Activated CD8-positive, alpha-beta memory T cell treated with anti-CD3 and anti-CD28 coated beads for 1 hour (primary cell): ENCODE measurements around the gene SEMA4D.

Experiments
- DNase-seq, 2 donors: peaks; one replicate each; pipeline ENCODE4 v3.0.0-alpha.2; 2020; ENCODE audit warnings: low read depth in 1 of 2; ENCODE audit errors: extremely low read depth in 1 of 2

Gene SEMA4D

DNA sequence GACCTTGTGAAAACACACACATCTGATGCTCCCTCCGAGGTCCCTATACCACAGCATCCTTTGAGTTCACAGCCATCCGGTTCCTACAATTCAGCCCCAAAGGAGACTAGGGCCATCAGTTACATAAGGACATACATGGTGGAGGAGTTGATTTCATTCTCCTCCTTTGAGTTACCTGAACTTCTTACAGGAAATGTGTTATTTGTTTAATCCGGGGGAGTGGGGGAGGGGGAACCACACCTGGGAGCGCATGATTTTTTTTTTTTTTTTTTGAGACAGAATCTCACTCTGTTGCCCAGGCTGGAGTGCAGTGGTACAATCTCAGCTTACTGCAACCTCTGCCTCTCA is 30.7 kb downstream of the SEMA4D start:
- no peak for DNase-seq

DNA sequence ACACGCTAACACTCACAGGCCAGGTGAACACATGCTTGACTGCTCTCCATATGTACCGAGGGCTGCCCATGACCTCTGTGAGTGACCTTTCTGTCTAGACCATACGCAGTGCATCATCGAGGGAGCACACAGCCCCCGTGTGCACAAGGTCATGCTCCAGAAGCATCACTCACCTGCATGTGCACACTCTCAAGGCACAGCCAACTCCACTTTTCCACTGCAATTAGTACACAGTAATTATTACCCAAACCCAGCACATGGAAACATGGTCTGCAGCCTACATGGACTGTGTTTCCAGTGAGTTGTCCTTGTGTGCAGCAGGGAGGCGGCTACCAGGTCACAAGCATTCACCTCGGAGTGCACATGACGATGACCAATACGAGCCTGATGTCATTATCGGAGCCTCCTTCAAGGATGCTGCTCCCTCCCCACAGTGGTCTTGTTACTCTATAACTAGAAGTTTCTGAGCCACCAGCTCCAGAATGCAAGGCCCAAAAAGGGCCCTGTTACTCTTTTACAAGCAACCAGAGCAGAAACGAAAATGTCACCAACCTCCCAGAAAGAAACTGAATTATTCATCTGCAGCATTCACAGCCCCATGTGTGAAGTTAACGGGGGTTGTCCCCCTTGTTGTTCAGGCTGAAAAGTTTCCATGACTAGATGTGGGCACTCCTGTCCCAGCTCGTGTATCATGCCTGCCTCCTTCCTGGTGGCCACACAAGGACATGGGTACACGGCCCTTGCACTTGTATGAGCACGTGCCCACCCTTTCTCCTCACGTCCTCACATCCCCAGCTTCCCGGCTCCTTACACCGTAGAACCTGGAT is 31.2 kb downstream of the SEMA4D start:
- DNase-seq, result no peak

DNA sequence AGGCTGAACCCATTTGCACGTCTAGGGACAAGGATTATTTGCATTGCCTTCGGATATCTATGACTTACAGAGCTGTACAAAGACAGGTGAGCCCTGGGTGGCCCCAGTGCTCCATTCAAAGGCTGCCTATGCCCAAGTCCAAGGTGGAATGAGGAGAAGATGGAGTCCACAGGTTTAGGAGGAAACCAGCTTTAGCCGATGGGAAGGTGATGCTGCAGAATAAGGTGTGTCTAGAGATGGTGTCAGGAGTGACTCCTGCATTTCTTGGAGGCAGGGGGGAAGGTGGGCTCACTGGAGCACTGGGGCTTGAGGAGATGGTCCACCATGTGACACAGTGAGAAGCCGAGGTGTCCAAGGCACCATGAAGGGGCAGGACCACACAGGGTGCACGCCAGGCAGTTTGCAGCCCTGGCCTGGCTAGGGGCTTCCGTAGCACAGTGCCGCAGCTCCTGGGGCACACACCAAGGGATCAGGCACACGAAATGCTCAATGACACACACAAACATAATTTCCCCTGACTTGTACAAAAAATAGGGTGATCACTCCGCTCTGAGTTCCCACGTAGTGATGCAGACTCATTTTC is 32.1 kb downstream of the SEMA4D start:
- no peak for DNase-seq

DNA sequence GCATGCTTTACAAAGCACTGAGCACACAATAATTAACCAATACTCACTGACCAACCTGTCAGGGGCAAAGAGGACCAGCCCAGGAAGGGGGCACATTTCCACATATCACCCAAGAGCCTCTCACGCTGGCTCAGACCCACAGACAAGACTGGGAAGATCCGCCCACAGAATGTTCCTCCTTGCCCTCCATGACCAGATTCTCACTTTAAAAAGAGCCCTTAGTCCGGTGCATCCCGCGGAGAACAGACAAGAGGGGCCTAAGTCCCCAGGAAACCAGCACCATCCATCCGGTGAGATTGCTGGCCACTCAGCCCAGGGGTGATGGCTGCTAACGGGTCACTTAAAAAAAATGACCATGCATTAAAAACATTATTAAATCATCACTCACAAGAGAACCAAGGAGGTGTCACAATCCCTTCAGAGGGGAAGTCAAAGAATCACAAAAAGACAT is 32.9 kb downstream of the SEMA4D start:
- DNase-seq, result no peak

DNA sequence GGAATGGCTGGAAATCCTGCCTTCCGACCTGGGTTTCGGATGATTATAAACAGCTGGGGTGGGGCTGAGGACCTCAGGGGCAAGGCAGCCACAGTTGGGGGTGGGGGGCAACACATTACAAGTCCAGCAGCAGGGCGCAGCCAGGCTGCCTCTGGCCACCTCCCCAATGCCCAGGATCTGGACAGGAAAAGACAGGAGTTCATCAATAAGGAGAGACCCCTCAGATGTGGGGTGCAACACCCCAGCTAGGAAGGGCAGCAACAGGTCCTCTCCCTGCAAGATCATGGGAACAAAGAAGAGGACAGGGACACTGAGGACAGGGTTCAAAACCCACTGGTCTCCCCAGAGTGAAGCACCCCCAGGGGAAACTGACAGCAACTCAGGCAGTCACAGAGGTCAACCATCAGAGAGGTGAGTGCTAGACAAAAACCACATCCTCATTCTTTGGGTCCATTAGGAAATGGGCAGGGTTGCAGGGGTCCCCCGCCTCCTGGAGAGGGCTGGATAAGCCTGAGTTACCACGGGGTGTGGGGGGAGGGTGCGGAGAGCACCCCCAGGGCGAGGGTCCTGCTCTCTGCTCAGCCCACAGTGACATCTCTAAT is 33.5 kb downstream of the SEMA4D start:
- no peak for DNase-seq

DNA sequence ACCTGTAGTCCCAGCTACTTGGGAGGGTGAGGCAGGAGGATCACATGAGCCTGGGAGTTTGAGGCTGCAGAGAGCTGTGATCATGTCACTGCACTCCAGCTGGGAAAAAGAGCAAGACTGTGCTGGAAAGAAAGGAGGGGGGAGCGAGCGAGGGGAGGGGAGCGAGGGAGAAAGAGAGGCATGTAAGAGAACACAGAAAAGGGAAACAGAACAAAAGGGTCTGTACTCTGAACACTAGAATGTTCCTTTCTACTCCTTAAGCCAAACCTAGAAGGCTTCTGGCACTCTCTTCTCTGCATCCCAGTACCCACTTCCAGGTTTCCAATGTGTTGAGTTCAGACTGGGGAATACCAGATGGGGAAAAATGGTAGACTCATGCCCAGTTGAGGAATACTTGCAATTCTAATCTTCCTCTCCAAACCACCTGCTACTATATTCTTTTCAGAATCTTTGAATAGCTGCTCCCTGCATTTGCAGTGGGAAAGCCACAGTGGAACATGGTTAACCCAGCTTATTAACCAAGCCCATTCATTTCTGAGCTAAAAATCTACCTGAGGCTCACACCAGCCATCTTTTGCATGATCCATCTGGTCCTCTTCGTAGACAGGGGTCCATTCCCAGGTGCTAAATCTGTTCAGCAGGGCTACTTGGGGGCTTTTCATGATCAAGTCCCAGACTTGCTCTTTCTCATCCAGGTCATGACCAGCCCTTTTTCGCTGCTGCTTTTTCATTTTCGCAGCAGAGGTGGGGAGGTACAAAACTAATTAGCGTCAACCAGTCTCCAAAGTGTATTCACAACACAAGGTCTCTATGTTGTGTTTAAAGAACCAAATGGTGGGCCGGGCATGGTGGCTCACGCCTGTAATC is 34.9 kb downstream of the SEMA4D start:
- DNase-seq, result no peak

DNA sequence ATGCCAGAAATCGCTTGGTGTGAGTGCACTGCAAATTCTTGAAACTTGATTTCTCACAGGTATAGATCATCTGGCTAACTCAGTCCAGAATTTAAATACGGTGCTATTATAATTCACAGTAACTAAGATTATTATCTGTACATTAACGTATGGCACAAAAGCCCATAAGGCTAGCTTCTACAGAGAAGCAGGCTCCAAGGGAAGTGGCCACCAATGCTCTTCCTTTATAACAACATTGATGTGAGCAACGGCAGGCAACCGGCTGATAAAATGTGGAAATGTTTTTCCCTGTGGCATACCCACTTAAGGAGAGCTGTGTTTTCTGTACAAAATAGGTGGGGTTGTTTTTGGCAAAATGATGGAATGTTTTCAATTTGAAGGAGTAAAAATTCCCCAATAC is 35.7 kb downstream of the SEMA4D start:
- no peak for DNase-seq

DNA sequence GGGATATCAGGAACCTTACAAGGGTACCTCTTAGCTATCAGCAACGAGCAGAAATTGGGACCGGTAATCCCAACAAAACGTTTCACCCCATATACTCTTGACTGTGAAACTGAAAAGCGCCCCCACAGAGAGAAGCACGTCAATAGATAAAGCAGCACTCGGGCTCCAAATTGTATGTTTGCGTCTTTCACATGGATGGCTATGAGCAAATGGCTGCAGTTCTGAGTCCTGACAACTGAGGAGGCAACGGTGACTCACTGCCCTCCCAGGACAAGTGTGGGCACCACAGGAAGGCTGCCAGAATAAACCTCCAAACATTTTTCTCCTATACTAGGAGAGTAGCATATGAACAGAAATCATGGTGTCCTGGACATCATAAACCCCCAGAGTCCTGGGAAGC is 36.6 kb downstream of the SEMA4D start:
- no peak for DNase-seq

DNA sequence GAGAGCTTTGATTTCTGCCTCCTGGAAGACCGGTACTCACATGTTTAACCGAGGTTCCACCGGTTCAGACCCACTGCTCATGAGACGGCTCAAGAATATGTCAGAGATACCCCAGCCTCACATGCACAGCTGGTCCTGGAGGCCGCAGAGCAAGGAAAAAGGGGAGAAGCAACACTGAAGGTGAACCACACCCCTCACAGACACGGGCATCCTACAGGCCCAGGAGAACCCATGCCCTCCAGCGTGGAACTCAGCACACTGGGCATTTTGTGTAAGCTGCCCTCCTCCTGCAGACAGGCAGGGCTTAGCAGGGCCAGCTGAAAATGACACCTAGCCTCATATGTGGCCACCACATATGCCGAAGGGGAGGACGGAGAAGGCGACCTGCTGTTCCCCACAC is 37.4 kb downstream of the SEMA4D start:
- DNase-seq, result no peak

DNA sequence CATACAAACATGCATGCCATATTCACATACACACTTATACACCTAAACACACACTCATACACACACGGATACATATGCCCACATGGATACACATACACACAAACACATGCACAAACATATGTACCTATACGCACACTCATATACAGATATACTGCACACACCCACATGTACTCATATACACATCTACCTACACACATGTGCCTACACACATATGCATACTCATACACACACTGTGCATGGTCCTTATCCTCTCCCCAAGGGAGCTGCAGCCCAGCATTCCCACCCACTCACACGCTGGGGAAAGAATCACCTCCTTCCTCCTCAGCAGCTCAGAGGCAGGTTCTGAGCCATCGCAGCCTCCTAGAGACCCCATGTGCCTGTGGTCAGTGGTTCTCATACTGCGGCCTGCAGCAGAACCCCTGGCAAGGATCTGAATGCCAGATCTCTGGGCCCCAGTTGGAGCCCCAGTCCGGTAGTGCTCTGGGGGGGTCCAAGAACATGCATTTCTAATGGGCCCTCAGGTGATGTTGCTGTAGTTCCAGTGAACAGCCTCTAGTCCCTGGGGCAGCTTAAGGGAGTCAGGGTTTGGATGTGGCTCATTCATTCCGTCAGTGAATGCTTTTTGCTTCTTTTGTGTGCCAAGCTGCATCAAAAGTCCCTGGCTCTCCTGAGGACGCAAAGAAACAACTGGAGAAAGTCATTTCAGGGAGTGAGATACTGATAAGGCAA is 39.0 kb downstream of the SEMA4D start:
- no peak for DNase-seq

DNA sequence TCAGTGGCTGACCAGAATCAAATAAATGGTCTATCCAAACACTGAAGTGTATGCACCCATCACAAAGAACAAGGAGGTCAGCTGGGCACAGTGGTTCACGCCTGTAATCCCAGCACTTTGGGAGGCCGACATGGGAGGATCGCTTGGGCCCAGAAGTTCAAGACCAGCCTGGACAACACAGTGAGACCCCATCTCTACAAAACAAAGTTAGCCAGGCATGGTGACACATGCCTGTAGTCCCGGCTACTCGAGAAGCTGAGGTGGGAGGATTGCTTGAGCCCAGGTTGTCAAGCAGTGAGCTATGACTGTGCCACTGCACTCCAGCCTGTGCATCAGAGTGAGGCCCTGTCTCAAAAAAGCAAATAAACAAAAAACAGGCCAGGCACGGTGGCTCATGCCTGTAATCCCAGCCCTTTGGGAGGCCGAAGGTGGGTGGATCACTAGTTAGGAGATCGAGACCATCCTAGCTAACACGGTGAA is 40.5 kb downstream of the SEMA4D start:
- no peak for DNase-seq

DNA sequence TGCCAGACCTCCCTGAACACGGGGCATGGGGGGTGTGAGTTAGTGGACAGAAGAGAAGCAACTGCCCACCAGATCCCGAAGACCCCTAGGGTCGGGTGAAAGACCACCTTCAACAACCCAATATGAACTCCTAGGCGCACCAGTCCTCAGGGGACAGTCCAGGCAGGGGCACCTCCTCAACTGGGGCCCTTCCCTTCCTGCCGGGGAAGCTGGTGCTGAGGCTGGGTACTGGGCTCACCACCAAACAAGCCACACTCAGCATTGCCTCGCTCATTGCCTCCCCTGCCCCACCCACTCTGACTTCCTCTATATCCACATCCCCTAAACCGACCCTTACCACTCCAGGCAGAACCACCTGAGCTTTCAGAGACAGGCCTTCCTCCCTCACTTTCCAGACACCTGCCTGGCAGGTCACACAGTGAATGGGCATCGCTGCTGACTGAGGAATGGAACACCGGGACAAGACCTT is 42.5 kb downstream of the SEMA4D start:
- DNase-seq, result no peak

DNA sequence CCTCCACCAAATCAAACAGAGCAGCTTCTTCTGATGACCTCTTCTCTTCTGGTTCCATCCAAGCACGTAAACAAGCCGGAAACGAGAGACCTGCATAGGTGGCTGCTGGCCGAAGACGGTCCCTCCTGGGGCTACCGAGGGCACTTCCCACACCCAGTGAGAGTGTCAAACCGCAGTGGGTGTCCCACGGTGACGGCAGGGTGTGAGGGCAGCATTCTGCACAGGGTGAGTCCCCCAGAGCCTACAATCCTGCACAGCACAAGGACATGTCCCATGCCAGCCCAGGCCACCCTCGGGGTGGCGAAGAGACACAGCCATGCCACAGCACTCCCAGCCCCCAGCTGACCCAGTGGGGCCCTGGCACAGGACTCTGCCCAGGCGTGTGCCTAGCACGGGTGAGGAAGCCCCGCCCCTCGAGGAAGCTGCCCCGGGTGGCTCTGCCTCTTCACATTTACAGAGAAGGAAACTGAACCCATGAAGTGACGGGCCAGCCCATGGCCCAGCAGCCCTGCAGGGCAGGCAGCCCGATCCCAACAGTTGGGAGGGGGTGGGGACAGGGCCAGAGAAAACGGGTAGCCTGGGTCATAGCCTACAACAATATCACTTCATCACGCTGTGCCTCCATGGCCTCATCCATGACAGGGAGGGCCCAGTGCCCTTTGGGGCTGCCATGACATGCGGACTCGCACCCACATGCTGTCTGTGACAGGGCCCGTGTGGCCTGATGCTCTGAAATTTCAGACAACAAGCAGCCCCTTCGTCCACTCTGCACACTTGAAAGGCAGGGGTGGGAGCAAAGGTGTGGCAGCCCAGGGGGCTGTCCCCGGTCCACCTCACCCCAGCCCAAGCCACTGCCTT is 43.2 kb downstream of the SEMA4D start:
- no peak for DNase-seq

DNA sequence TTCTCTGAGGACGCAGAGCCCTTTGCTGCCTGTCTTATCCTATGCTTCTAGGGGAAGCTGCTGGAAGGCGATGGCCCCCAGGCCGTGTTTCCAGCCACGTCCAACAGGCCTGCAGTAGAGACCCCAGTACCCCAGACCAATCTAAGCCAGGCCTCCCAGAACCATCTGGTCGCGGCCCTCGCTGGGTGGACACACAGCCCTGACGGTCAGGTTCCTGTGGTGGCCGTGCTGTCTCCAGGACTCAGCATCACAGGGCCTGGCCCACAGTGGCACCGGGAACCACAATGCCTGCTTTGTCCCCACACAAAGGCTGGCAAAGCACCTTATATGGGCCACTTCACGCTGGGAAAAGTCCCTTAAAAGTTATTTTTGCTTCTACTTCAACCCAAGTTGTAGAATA is 44.5 kb downstream of the SEMA4D start:
- DNase-seq, result no peak

DNA sequence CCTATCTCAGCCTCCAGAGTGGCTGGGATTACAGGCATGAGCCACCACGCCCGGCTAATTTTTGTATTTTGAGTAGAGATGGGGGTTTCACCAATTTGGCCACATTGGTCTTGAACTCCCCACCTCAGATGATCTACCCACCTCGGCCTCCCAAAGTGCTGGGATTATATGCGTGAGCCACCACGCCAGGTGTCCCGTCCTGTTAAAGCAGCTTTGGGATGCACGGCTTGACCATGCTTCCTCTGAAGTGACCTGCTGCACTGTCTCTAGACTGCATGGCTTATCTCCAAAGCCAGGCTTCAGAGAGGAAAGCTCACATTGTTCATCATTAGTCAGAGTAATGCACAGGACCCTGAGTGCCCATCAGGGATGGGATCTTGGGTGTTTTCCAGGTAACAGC is 45.4 kb downstream of the SEMA4D start:
- no peak for DNase-seq

DNA sequence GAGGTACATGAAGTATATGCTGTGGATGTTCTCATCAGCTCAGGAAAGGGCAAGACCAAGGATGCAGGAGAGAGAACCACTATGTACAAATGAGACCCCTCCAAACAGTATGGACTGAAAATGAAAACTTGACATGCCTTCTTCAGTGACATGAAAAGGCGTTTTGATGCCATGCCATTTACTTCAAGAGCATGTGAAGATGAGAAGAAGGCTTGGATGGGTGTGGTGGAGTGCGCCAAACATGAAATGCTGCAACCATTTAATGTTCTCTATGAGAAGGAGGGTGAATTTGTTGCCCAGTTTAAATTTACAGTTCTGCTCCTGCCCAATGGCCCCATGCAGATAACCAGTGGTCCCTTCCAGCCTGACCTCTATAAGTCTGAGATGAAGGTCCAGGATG is 47.7 kb downstream of the SEMA4D start:
- DNase-seq, result no peak

DNA sequence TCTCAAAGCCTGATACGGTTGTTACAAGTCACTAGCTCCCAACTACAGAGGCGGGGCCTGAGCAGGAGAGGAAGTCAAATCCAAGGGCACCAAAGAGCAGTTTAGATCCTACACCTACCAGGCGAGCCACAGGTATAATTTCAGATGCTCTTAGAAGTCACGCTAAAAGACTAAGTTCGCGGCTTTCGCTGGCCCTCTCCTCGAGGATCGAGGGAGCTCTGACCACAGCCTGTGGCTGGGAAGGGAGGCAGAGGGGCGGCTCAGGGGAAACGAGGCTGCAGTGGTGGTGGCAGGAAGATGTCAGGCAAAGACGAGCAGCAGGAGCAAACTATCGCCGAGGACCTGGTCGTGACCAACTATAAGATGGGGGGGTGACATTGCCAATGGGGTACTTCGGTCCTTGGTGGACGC is 48.6 kb downstream of the SEMA4D start:
- no peak for DNase-seq

DNA sequence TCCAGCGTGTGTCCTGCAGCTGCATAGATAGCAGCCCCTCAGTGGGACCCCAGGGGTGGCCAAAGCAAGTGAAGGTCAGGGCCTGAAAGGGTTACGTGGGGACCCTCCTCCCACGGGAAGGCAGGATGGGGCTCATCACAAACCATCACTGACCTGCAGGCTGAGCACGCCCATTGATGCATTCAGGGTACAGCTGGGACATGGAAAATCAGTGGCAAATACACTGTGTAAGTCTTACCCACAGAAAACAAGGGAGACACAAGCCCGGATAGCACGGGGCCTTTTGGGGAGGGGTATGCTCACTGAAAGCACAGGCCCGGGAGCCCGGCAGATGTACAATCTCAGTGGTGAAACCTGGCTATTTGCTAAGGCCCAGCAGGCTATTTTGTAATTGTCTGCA is 49.1 kb downstream of the SEMA4D start:
- DNase-seq, result no peak

DNA sequence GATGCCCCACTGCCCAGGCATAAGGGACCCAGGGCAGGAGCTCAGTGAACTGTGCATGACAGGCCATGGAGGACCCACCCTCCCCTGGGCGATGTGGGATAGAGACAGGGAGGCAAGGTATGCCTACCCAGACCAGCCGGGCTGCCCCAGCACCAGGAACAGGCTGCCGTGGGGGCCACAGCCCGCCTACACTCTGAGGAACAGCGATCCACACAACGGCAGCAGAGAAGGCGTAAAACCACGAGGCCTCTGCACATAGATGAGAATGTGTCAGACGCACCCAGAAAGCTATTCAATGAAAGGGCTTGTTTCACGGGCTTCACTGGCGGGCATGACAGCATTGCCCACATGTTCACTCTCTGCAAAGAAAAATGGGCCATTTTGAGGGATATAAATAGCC is 49.5 kb downstream of the SEMA4D start:
- DNase-seq, result no peak

DNA sequence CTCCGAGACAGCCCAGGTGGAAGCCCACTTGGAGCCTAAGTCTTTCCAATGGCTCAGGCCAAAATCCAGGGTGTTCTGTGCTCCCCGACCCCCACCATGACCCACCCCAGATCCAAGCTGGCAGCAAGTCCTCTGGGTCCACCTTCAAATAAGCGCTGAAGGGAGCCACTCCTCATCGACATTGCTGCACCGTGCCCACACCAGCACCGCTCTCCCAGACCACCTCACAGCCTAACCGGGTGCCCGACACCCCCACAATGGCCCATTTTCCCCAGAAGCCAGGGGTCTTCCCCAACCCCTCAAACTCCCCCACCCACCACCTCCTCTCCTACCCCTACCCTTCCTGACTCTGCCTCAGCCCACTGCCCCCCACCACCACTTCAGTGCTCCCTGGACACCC is 50.5 kb downstream of the SEMA4D start:
- no peak for DNase-seq
